H1 (cell line): Measurements from ENCODE around the gene SLC6A6. TPM values are rescaled to one million over a fixed set of nuclear protein-coding genes. Genes with fewer than 3 reads are reported as not detected.
A peak's percentile ranks its signal among the peaks of the same experiment; 100 is the strongest.

Experiments
- BACH1 ChIP-seq: IDR thresholded peaks from 2 replicates; pipeline ENCODE4 v1.6.1; 2012; ENCODE audit warnings: low read length, improper control_type of control experiment
- CBX5 ChIP-seq: fragments of 300-800, 300-1000 bp; sonication (generic); IDR thresholded peaks from 2 replicates; pipeline ENCODE4 v1.7.1; 2016; ENCODE audit warnings: antibody characterized with exemption, low read length, low read depth
- GTF2F1 ChIP-seq: IDR thresholded peaks from 2 replicates; pipeline ENCODE4 v1.6.1; 2012; ENCODE audit warnings: low read depth, low read length, improper control_type of control experiment, borderline replicate concordance
- RAD21 ChIP-seq, 2 experiments: IDR thresholded peaks in 1 of 2; conservative IDR thresholded peaks in 1 of 2; 2 replicates each; pipeline ENCODE4 v1.6.1; 2011; ENCODE audit warnings: low read depth in 2 of 2, low read length in 2 of 2, improper control_type of control experiment in 1 of 2, inconsistent platforms in 1 of 2, mild to moderate bottlenecking in 1 of 2, moderate library complexity in 1 of 2
- RBBP5 ChIP-seq: IDR thresholded peaks from 2 replicates; pipeline ENCODE4 v1.7.1; 2012; ENCODE audit warnings: low read depth, mild to moderate bottlenecking, inconsistent platforms, low read length, moderate library complexity, borderline replicate concordance
- polyA plus RNA-seq, 7 experiments: library from polyadenylated mRNA; depleted of rRNA in 3 of 7; stranded (reverse) in 5 of 7; unstranded in 2 of 7; fragments of >200 nt in 5 of 7; fragments of 200-250 nt in 2 of 7; gene quantifications; 1 replicate in 5 of 7; 2 replicates in 1 of 7; 4 replicates in 1 of 7; pipeline versions ENCODE4 v1.2.1 to v1.2.3, GENCODE V29; 2011 to 2013; ENCODE audit warnings: missing spikeins in 2 of 7, mixed read lengths in 2 of 7
- total RNA-seq: library from RNA; stranded (reverse); fragmentation: NEBNext Ultra II Directional; extraction: Animal tissue kit (Norgen Biotek cat#: 25700); gene quantifications from 2 replicates; pipeline ENCODE4 v1.2.1, GENCODE V29; 2021
- TF ChIP-seq, protein P1 (sequence below): fragments of 300-600 bp; sonication (generic); IDR thresholded peaks from 2 replicates; pipeline ENCODE4 v1.7.1; 2012; ENCODE audit warnings: low read length, moderate library complexity, mild to moderate bottlenecking, inconsistent platforms; ENCODE audit not compliant: insufficient replicate concordance
- TF ChIP-seq, protein P2 (sequence below), 3 experiments: IDR thresholded peaks; 1 replicate in 2 of 3; 2 replicates in 1 of 3; pipeline versions ENCODE4 v1.5.1 to v1.6.1; 2011; ENCODE audit warnings: low read length in 3 of 3, mild to moderate bottlenecking in 3 of 3, inconsistent platforms in 2 of 3, low read depth in 1 of 3, moderate library complexity in 1 of 3; ENCODE audit not compliant: insufficient read depth in 1 of 3; ENCODE audit errors: control extremely low read depth in 1 of 3
- TF ChIP-seq, protein P3 (sequence below): IDR thresholded peaks from 2 replicates; pipeline ENCODE4 v1.6.1; 2012; ENCODE audit warnings: inconsistent platforms

SLC6A6 gene
- total and polyA plus RNA-seq, 2 of the 8 experiments (the other 6 are each of a cell fraction or from before 2014, with no cell fraction given): 66.2 to 144 TPM

DNA sequence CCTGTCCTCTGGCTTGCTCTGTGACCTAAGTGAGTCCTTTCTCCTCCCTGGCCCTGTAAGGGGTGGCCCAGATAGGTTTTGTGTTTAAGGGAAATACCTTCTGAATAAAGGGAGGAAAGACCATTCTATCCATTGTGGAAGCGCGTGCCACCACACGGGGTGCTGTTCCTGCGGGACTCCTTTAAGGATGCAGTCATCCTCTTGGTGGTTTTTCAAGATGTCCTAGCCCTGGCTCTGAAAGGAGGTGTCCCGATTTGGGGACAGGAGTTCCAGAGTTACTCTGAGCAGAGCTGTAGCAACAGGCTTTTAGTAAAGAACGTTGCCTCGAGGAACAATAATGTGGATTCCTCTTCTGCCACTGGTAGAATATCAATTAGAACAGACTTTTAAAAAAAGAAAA lies 9.6 kb downstream of the SLC6A6 start (continued):
- TF ChIP-seq, protein P1, sequence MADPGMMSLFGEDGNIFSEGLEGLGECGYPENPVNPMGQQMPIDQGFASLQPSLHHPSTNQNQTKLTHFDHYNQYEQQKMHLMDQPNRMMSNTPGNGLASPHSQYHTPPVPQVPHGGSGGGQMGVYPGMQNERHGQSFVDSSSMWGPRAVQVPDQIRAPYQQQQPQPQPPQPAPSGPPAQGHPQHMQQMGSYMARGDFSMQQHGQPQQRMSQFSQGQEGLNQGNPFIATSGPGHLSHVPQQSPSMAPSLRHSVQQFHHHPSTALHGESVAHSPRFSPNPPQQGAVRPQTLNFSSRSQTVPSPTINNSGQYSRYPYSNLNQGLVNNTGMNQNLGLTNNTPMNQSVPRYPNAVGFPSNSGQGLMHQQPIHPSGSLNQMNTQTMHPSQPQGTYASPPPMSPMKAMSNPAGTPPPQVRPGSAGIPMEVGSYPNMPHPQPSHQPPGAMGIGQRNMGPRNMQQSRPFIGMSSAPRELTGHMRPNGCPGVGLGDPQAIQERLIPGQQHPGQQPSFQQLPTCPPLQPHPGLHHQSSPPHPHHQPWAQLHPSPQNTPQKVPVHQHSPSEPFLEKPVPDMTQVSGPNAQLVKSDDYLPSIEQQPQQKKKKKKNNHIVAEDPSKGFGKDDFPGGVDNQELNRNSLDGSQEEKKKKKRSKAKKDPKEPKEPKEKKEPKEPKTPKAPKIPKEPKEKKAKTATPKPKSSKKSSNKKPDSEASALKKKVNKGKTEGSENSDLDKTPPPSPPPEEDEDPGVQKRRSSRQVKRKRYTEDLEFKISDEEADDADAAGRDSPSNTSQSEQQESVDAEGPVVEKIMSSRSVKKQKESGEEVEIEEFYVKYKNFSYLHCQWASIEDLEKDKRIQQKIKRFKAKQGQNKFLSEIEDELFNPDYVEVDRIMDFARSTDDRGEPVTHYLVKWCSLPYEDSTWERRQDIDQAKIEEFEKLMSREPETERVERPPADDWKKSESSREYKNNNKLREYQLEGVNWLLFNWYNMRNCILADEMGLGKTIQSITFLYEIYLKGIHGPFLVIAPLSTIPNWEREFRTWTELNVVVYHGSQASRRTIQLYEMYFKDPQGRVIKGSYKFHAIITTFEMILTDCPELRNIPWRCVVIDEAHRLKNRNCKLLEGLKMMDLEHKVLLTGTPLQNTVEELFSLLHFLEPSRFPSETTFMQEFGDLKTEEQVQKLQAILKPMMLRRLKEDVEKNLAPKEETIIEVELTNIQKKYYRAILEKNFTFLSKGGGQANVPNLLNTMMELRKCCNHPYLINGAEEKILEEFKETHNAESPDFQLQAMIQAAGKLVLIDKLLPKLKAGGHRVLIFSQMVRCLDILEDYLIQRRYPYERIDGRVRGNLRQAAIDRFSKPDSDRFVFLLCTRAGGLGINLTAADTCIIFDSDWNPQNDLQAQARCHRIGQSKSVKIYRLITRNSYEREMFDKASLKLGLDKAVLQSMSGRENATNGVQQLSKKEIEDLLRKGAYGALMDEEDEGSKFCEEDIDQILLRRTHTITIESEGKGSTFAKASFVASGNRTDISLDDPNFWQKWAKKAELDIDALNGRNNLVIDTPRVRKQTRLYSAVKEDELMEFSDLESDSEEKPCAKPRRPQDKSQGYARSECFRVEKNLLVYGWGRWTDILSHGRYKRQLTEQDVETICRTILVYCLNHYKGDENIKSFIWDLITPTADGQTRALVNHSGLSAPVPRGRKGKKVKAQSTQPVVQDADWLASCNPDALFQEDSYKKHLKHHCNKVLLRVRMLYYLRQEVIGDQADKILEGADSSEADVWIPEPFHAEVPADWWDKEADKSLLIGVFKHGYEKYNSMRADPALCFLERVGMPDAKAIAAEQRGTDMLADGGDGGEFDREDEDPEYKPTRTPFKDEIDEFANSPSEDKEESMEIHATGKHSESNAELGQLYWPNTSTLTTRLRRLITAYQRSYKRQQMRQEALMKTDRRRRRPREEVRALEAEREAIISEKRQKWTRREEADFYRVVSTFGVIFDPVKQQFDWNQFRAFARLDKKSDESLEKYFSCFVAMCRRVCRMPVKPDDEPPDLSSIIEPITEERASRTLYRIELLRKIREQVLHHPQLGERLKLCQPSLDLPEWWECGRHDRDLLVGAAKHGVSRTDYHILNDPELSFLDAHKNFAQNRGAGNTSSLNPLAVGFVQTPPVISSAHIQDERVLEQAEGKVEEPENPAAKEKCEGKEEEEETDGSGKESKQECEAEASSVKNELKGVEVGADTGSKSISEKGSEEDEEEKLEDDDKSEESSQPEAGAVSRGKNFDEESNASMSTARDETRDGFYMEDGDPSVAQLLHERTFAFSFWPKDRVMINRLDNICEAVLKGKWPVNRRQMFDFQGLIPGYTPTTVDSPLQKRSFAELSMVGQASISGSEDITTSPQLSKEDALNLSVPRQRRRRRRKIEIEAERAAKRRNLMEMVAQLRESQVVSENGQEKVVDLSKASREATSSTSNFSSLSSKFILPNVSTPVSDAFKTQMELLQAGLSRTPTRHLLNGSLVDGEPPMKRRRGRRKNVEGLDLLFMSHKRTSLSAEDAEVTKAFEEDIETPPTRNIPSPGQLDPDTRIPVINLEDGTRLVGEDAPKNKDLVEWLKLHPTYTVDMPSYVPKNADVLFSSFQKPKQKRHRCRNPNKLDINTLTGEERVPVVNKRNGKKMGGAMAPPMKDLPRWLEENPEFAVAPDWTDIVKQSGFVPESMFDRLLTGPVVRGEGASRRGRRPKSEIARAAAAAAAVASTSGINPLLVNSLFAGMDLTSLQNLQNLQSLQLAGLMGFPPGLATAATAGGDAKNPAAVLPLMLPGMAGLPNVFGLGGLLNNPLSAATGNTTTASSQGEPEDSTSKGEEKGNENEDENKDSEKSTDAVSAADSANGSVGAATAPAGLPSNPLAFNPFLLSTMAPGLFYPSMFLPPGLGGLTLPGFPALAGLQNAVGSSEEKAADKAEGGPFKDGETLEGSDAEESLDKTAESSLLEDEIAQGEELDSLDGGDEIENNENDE: no peak
- TF ChIP-seq RBBP5 (no peak), GTF2F1 (no peak), BACH1 (no peak), RAD21 (IDR thresholded peaks at IDR 0.05 in 1 of 2, conservative IDR thresholded peaks at IDR 0.05 in 1 of 2; ENCODE audit: low read depth in 2 of 2, low read length in 2 of 2) (peak; percentile 29 to 47; a peak in 2 of 4 replicates), CBX5 (no peak)
- TF ChIP-seq, protein P2, sequence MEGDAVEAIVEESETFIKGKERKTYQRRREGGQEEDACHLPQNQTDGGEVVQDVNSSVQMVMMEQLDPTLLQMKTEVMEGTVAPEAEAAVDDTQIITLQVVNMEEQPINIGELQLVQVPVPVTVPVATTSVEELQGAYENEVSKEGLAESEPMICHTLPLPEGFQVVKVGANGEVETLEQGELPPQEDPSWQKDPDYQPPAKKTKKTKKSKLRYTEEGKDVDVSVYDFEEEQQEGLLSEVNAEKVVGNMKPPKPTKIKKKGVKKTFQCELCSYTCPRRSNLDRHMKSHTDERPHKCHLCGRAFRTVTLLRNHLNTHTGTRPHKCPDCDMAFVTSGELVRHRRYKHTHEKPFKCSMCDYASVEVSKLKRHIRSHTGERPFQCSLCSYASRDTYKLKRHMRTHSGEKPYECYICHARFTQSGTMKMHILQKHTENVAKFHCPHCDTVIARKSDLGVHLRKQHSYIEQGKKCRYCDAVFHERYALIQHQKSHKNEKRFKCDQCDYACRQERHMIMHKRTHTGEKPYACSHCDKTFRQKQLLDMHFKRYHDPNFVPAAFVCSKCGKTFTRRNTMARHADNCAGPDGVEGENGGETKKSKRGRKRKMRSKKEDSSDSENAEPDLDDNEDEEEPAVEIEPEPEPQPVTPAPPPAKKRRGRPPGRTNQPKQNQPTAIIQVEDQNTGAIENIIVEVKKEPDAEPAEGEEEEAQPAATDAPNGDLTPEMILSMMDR (IDR thresholded peaks at IDR 0.05; ENCODE audit: control extremely low read depth in 1 of 3, insufficient read depth in 1 of 3, low read depth in 1 of 3, low read length in 3 of 3): peak in 2 of 3 experiments; percentile 42 to 67; a peak in 3 of 4 replicates
- TF ChIP-seq, protein P3, sequence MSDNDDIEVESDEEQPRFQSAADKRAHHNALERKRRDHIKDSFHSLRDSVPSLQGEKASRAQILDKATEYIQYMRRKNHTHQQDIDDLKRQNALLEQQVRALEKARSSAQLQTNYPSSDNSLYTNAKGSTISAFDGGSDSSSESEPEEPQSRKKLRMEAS: peak; percentile 26; the same call in 1 of the 2 replicates
